ENCODE measurements around the gene P2RY14.

The P2RY14 gene

DNA sequence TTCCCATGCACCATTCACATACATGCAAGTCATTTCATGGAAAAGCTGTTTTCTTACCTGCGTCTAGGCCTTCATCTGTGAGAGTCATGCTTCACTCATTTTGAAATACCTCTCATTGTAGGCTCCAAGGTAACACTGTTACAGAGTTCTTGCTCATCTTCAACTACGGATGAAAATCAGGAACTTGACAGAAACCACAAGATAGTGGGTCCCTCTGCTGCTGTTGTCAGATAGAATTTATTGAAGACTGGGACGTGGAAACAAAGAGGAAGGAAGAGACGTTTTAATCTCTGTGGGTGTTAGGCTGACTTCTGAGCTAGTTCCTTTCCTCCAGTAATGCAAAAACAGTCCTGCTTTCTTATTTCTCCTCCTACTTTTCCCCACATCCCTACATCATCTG lies at the start of gene P2RY14:
P2RY14 (minus strand) TSS at position 313 of the 400 bp plus-strand sequence. CDS start 64,226 bp downstream, outside the sequence.
- TF ChIP-seq, protein P1, sequence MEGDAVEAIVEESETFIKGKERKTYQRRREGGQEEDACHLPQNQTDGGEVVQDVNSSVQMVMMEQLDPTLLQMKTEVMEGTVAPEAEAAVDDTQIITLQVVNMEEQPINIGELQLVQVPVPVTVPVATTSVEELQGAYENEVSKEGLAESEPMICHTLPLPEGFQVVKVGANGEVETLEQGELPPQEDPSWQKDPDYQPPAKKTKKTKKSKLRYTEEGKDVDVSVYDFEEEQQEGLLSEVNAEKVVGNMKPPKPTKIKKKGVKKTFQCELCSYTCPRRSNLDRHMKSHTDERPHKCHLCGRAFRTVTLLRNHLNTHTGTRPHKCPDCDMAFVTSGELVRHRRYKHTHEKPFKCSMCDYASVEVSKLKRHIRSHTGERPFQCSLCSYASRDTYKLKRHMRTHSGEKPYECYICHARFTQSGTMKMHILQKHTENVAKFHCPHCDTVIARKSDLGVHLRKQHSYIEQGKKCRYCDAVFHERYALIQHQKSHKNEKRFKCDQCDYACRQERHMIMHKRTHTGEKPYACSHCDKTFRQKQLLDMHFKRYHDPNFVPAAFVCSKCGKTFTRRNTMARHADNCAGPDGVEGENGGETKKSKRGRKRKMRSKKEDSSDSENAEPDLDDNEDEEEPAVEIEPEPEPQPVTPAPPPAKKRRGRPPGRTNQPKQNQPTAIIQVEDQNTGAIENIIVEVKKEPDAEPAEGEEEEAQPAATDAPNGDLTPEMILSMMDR (conservative IDR thresholded peaks at IDR 0.05): no peak
- TF ChIP-seq ZFX (IDR thresholded peaks at IDR 0.05): no peak
- no peak within 1 kb of the TSS for H3K27ac ChIP-seq

GRCh38 chr3:151327571-151328198 lies 49.3 kb upstream of the P2RY14 start:
- TF ChIP-seq, protein P1 (conservative IDR thresholded peaks at IDR 0.05): peak; percentile 89
- TF ChIP-seq ZFX (IDR thresholded peaks at IDR 0.05): no peak
- H3K27ac ChIP-seq: no peak overlapping the region

GRCh38 chr3:151322511-151322910 lies 44.2 kb upstream of the P2RY14 start:
- no peak overlapping the region for H3K27ac ChIP-seq
- TF ChIP-seq ZFX (IDR thresholded peaks at IDR 0.05): no peak
- TF ChIP-seq, protein P1 (conservative IDR thresholded peaks at IDR 0.05): no peak

DNA sequence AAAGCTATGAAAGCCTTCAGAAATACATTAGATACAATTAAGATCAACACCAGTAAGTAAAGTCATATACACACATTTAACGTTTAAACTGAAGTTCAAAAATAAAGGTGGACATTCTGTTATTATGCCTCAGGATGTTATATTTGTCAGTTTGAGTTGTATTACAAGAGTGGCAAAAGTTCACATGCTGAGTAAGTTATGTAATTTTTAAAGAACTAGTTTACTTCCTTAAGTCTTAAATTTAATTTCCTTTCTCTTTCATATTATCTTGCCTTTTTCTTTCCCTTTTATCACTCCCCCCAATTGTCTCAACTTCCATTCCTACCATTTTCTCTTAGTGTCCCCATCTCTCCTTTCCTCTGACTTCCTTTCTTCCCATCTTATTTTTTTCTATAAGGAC lies 43.2 kb upstream of the P2RY14 start:
- TF ChIP-seq, protein P1 (conservative IDR thresholded peaks at IDR 0.05): no peak
- TF ChIP-seq ZFX (IDR thresholded peaks at IDR 0.05): no peak
- no peak overlapping the region for H3K27ac ChIP-seq

- no peak overlapping the region for H3K27ac ChIP-seq
Measured at GRCh38 chr3:151320131-151320530, 41.8 kb upstream of the P2RY14 start.

DNA sequence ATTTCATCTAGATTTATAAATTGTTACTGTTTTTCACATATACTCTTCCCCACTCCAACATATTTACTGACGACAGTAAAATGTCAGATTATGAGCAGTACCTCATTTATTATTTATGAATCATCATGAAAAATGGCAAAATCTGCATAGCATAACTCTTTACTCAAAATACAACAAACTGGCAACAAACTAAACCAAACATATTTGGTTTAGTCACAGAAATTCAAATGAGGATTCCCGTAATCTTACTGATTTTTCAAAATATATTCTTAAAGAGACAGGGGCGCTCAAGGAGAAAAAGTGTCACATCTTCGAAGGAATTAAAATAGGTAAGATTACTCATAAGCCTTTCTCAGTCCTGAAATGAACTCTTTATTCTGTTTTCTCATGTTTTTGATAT lies 41.3 kb upstream of the P2RY14 start:
- TF ChIP-seq ZFX (IDR thresholded peaks at IDR 0.05): no peak
- TF ChIP-seq, protein P1 (conservative IDR thresholded peaks at IDR 0.05): no peak
- H3K27ac ChIP-seq: no peak overlapping the region

More at GRCh38 chr3:151320131-151320530, 41.8 kb upstream of the P2RY14 start:
- TF ChIP-seq ZFX (IDR thresholded peaks at IDR 0.05): no peak
- TF ChIP-seq, protein P1 (conservative IDR thresholded peaks at IDR 0.05): no peak

GRCh38 chr3:151318991-151319390 lies 40.6 kb upstream of the P2RY14 start:
- H3K27ac ChIP-seq: no peak overlapping the region
- no peak for TF ChIP-seq ZFX (IDR thresholded peaks at IDR 0.05)
- TF ChIP-seq, protein P1 (conservative IDR thresholded peaks at IDR 0.05): no peak

Measured in C4-2B (cell line).